Endothelial cell of umbilical vein (primary cell): ENCODE results near the gene OSBPL6. TPM values are rescaled to one million over a fixed set of nuclear protein-coding genes. Genes with fewer than 3 reads are reported as not detected.

Experiments used
- BruUV-seq: library from RNA; stranded (reverse); fragments of 400-500 nt; replicated peaks from 2 replicates; lab custom pipeline; 2021; lab: Mats Ljungman, UMichigan
- CTCF ChIA-PET: fragments of 300-600, 350-600 bp; sonication (Branson Sonifier 250); formaldehyde crosslinking; loops from one replicate; lab custom pipeline; 2021; ENCODE audit warnings: antibody characterized with exemption, inconsistent platforms; lab: Charles Lee
- POLR2A ChIA-PET: fragments of 300-600, 350-600 bp; sonication (Branson Sonifier 250); formaldehyde crosslinking; loops from one replicate; lab custom pipeline; 2021; ENCODE audit warnings: antibody characterized with exemption, inconsistent platforms; lab: Charles Lee
- DNase-seq: peaks from one replicate; pipeline ENCODE4 v3.0.0-alpha.2; 2011; ENCODE audit warnings: low read depth, low spot score
- FAIRE-seq: peaks from 2 replicates; lab custom pipeline; 2011; peaks lifted over from hg19 to GRCh38; lab: Jason Lieb, UNC
- H2AFZ ChIP-seq: 2 replicates; pipeline ENCODE4 v1.6.0; 2012; ENCODE audit warnings: low read depth, low read length, control low read depth, inconsistent platforms
- H3K27ac ChIP-seq: 2 replicates; pipeline ENCODE4 v1.5.1; 2011; ENCODE audit warnings: low read depth, mild to moderate bottlenecking, control low read depth, low read length, moderate library complexity; ENCODE audit not compliant: insufficient read depth
- H3K27me3 ChIP-seq, 2 experiments: 2 replicates each; pipeline versions ENCODE4 v1.6.0 to v1.6.1; 2011; ENCODE audit warnings: low read length in 2 of 2, mixed read lengths in 1 of 2; ENCODE audit not compliant: control insufficient read depth in 2 of 2, insufficient read depth in 2 of 2
- H3K36me3 ChIP-seq, 2 experiments: 2 replicates in 1 of 2; 3 replicates in 1 of 2; pipeline ENCODE4 v1.5.1; 2011; ENCODE audit warnings: low read length in 2 of 2, mild to moderate bottlenecking in 1 of 2, moderate library complexity in 1 of 2; ENCODE audit not compliant: control insufficient read depth in 2 of 2, insufficient read depth in 2 of 2; ENCODE audit errors: extremely low read depth in 1 of 2
- H3K4me1 ChIP-seq: 3 replicates; pipeline ENCODE4 v1.5.1; 2011; ENCODE audit warnings: mild to moderate bottlenecking, low read length; ENCODE audit not compliant: control insufficient read depth, insufficient read depth; ENCODE audit errors: extremely low read depth
- H3K4me2 ChIP-seq: 2 replicates; pipeline ENCODE4 v1.6.1; 2011; ENCODE audit warnings: low read length, control low read depth, mixed read lengths; ENCODE audit not compliant: insufficient read depth
- H3K4me3 ChIP-seq, 3 experiments: fragments of 200-600 bp in 1 of 3; sonication (generic), shearing (Covaris generic) in 1 of 3; replicated peaks in 1 of 3; 2 replicates each; pipeline ENCODE4 v1.5.1; 2011 to 2016; ENCODE audit warnings: control low read depth in 3 of 3, low read length in 3 of 3, mild to moderate bottlenecking in 2 of 3, inconsistent platforms in 1 of 3, low read depth in 1 of 3, moderate library complexity in 1 of 3; ENCODE audit not compliant: insufficient read depth in 1 of 3
- H3K79me2 ChIP-seq: 2 replicates; pipeline ENCODE4 v1.6.0; 2012; ENCODE audit warnings: low read length, inconsistent platforms; ENCODE audit not compliant: control insufficient read depth, insufficient read depth
- H3K9ac ChIP-seq: replicated peaks from 2 replicates; pipeline ENCODE3; 2011; ENCODE audit warnings: low read length, control low read depth; ENCODE audit not compliant: insufficient read depth; ENCODE audit errors: extremely low read depth
- H3K9me1 ChIP-seq: replicated peaks from 3 replicates; pipeline ENCODE4 v1.6.0; 2011; ENCODE audit warnings: mild to moderate bottlenecking, low read length; ENCODE audit not compliant: control insufficient read depth, insufficient read depth; ENCODE audit errors: extremely low read depth
- H3K9me3 ChIP-seq: replicated peaks from 2 replicates; pipeline ENCODE4 v1.5.1; 2012; ENCODE audit warnings: low read length, inconsistent platforms; ENCODE audit not compliant: control insufficient read depth, insufficient read depth
- H4K20me1 ChIP-seq: replicated peaks from 2 replicates; pipeline ENCODE3; 2011; ENCODE audit warnings: mild to moderate bottlenecking, low read length; ENCODE audit not compliant: control insufficient read depth, insufficient read depth; ENCODE audit errors: extremely low read depth
- CTCF ChIP-seq, 2 donors: IDR thresholded peaks; 1 replicate in 1 of 2; 2 replicates in 1 of 2; pipeline ENCODE4 v1.5.1; 2011; ENCODE audit warnings: low read length in 2 of 2, mild to moderate bottlenecking in 2 of 2, moderate library complexity in 2 of 2, control low read depth in 1 of 2, inconsistent platforms in 1 of 2, low read depth in 1 of 2; ENCODE audit not compliant: insufficient read depth in 1 of 2; ENCODE audit errors: extremely low read depth in 1 of 2
- EZH2 ChIP-seq: IDR thresholded peaks from 2 replicates; pipeline ENCODE4 v1.6.1; 2012; ENCODE audit warnings: borderline replicate concordance, low read depth, mild to moderate bottlenecking, moderate library complexity, low read length, inconsistent platforms; ENCODE audit not compliant: severe bottlenecking
- FOS ChIP-seq: IDR thresholded peaks from 2 replicates; pipeline ENCODE4 v1.6.1; 2011; ENCODE audit warnings: mild to moderate bottlenecking, low read length, moderate library complexity, borderline replicate concordance; ENCODE audit not compliant: insufficient read depth
- GATA2 ChIP-seq: IDR thresholded peaks from 2 replicates; pipeline ENCODE4 v1.7.0; 2011; ENCODE audit warnings: low read depth, mild to moderate bottlenecking, moderate library complexity, mixed read lengths, low read length; ENCODE audit not compliant: insufficient read length, insufficient read depth
- JUN ChIP-seq: IDR thresholded peaks from 2 replicates; pipeline ENCODE4 v1.6.1; 2011; ENCODE audit warnings: borderline replicate concordance, low read depth; ENCODE audit not compliant: insufficient read length, insufficient read depth
- MAX ChIP-seq: IDR thresholded peaks from 2 replicates; pipeline ENCODE4 v1.6.1; 2011; ENCODE audit not compliant: insufficient read depth, insufficient read length
- MYC ChIP-seq: IDR thresholded peaks from one replicate; pipeline ENCODE4 v1.6.1; 2011; ENCODE audit warnings: mild to moderate bottlenecking, low read depth, low read length
- POLR2A ChIP-seq: IDR thresholded peaks from 2 replicates; pipeline ENCODE4 v1.6.1; 2012; ENCODE audit warnings: low read depth, mild to moderate bottlenecking, control low read depth, low read length
- POLR2AphosphoS5 ChIP-seq: IDR thresholded peaks from 2 replicates; pipeline ENCODE4 v1.6.1; 2012; ENCODE audit warnings: low read depth, mild to moderate bottlenecking, control low read depth, low read length, moderate library complexity; ENCODE audit not compliant: insufficient read depth
- dilution Hi-C: fragments of 300-500 bp; cut with MboI; formaldehyde crosslinking; loops from one replicate; pipeline ENCODE4 v1.15.0; 2019; ENCODE audit warnings: low sequenced_read_pairs; ENCODE audit not compliant: extremely low pct_ligation_motif_present
- intact Hi-C: fragments of 100-400 bp; cut with micrococcal nuclease; formaldehyde crosslinking; loops from one replicate; pipeline ENCODE4 v1.10.0; 2022
- polyA plus RNA-seq, 4 experiments: library from polyadenylated mRNA; depleted of rRNA in 3 of 4; stranded (reverse) in 3 of 4; unstranded in 1 of 4; fragments of >200 nt; gene quantifications; 2 replicates each; pipeline versions ENCODE4 v1.2.1 to v1.2.3, GENCODE V29; 2011 to 2012; ENCODE audit warnings: missing spikeins in 1 of 4
- total RNA-seq: library from RNA; stranded (reverse); gene quantifications from 2 replicates; pipeline ENCODE4 v1.2.3, GENCODE V29; 2021

Gene OSBPL6
- total and polyA plus RNA-seq, 2 donors (not counting 3 experiments of a cell fraction or from before 2014, with no cell fraction given), result 1.5 to 2.3 TPM

DNA sequence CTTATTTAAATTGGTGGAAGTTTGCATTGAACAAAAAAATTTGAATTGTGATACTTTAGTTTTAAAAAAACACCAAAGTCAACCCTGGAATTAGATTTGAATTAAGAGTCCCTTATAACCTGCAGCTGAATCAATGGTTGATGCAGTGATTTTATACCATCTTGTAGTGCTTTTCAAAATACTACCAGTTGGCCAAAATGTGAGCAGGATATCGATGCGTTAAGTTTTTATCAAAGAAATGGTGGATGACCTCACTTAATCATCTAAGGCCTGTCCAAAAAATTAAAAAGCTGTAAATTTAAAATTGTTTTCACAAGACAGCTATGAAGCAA, 48.2 kb downstream of the OSBPL6 start:
- no peaks in the 10 kb centered on the region for H3K9me1 ChIP-seq
- ChIA-PET POLR2A (no interaction called here), CTCF (interaction anchor here (0.5 kb wide), 1 partner anchor 130 kb away, joined by 3 read pairs; no protein-coding TSS in a partner anchor)
- intact Hi-C loops (loop anchor here (1.0 to 2.0 kb wide), 2 partner anchors 36 to 48 kb away; partner anchors contain the start of gene OSBPL6), dilution Hi-C loops (no loop called here)
- H3K4me1 ChIP-seq, result peaks cover 6% of the 10 kb centered on the region
- no peaks in the 10 kb centered on the region for H3K9me3 ChIP-seq
- no peak for FAIRE-seq
- no peak for DNase-seq
- H3K27me3 ChIP-seq, result no peaks in the 10 kb centered on the region
- H3K79me2 ChIP-seq, result no peaks in the 10 kb centered on the region
- H3K9ac ChIP-seq, result no peak overlapping the region
- no peaks in the 10 kb centered on the region for H4K20me1 ChIP-seq
- H2AFZ ChIP-seq, result no peak overlapping the region
- no peak overlapping the region for H3K27ac ChIP-seq
- no TSS peak for BruUV-seq
- no peak overlapping the region for H3K4me2 ChIP-seq
- no peaks in the 10 kb centered on the region for H3K36me3 ChIP-seq
- H3K4me3 ChIP-seq, result no peak overlapping the region
- no peak for TF ChIP-seq CTCF (IDR thresholded peaks at IDR 0.05; ENCODE audit: extremely low read depth in 1 of 2, insufficient read depth in 1 of 2, low read depth in 1 of 2, low read length in 2 of 2)

GRCh38 chr2:178243961-178244360, 49.6 kb downstream of the OSBPL6 start:
- H3K4me2 ChIP-seq, result no peak overlapping the region
- H4K20me1 ChIP-seq, result no peaks in the 10 kb centered on the region
- H2AFZ ChIP-seq, result no peak overlapping the region
- H3K9ac ChIP-seq, result no peak overlapping the region
- no peaks in the 10 kb centered on the region for H3K36me3 ChIP-seq
- H3K27me3 ChIP-seq, result no peaks in the 10 kb centered on the region
- FAIRE-seq (no peak), DNase-seq (no peak)
- dilution Hi-C loops (no loop called here), intact Hi-C loops (loop anchor here (2.0 kb wide), 1 partner anchor 35 kb away; no protein-coding TSS in a partner anchor)
- H3K9me3 ChIP-seq, result no peaks in the 10 kb centered on the region
- H3K27ac ChIP-seq, result no peak overlapping the region
- H3K9me1 ChIP-seq, result no peaks in the 10 kb centered on the region
- CTCF ChIA-PET, result no interaction called here
- H3K4me3 ChIP-seq, result no peak overlapping the region
- H3K4me1 ChIP-seq, result peaks cover 6% of the 10 kb centered on the region
- TF ChIP-seq FOS, result no peak
- TF ChIP-seq POLR2AphosphoS5, result no peak
- TF ChIP-seq MYC, result no peak
- TF ChIP-seq GATA2, result no peak
- no peak for TF ChIP-seq CTCF (IDR thresholded peaks at IDR 0.05; ENCODE audit: extremely low read depth in 1 of 2, insufficient read depth in 1 of 2, low read depth in 1 of 2, low read length in 2 of 2)
- no peak for TF ChIP-seq MAX
- no peak for TF ChIP-seq JUN
- TF ChIP-seq EZH2, result no peak
- TF ChIP-seq POLR2A, result no peak
- POLR2A ChIA-PET, result no interaction called here
- BruUV-seq, result no TSS peak
- no peaks in the 10 kb centered on the region for H3K79me2 ChIP-seq
